Neural cell (in vitro differentiated cells): ENCODE data around the gene CPSF7.
A peak's percentile ranks its signal among the peaks of the same experiment; 100 is the strongest.

ENCODE experiments used
- EP300 ChIP-seq: fragments of 450-650 bp; conservative IDR thresholded peaks from 2 replicates; pipeline ENCODE4 v1.6.1; 2014; ENCODE audit warnings: antibody characterized with exemption, mild to moderate bottlenecking, moderate library complexity; ENCODE audit not compliant: poor library complexity, severe bottlenecking
- POLR2AphosphoS5 ChIP-seq: IDR thresholded peaks from 2 replicates; pipeline ENCODE4 v1.6.1; 2012
- RAD21 ChIP-seq: fragments of 450-650 bp; conservative IDR thresholded peaks from 2 replicates; pipeline ENCODE4 v1.6.1; 2014; ENCODE audit warnings: antibody characterized with exemption, mild to moderate bottlenecking, moderate library complexity
- TAF1 ChIP-seq: IDR thresholded peaks from 2 replicates; pipeline ENCODE4 v1.6.1; 2012; ENCODE audit warnings: low read depth
- TF ChIP-seq, protein P1 (sequence below): fragments of 450-650 bp; IDR thresholded peaks from 2 replicates; pipeline ENCODE4 v1.5.1; 2014; ENCODE audit warnings: antibody characterized with exemption, mild to moderate bottlenecking, moderate library complexity; ENCODE audit not compliant: poor library complexity, severe bottlenecking
- TF ChIP-seq, protein P2 (sequence below): IDR thresholded peaks from 2 replicates; pipeline ENCODE4 v1.6.1; 2012; ENCODE audit warnings: borderline replicate concordance

DNA sequence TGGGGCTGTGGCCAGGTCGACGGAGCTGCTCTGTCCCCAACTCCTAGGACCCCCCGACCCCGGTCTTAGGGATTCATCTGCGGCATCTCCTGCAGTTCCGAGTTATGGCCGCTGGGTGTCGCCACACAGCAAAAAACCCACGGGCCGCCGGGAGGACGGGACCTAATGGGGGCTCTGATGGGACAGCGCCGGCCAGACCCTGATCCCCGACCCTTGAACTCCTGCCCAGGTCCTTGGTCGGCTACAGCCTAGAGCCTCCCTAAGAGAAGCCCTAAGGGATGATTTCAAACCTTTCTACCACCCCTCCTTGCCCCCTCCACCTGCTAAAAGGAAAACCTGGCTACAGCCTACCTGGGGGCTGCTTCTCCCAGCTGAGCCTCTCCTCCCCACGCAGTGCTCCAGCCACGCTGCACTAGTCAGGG is 48.0 kb upstream of the CPSF7 start:
- TF ChIP-seq, protein P1, sequence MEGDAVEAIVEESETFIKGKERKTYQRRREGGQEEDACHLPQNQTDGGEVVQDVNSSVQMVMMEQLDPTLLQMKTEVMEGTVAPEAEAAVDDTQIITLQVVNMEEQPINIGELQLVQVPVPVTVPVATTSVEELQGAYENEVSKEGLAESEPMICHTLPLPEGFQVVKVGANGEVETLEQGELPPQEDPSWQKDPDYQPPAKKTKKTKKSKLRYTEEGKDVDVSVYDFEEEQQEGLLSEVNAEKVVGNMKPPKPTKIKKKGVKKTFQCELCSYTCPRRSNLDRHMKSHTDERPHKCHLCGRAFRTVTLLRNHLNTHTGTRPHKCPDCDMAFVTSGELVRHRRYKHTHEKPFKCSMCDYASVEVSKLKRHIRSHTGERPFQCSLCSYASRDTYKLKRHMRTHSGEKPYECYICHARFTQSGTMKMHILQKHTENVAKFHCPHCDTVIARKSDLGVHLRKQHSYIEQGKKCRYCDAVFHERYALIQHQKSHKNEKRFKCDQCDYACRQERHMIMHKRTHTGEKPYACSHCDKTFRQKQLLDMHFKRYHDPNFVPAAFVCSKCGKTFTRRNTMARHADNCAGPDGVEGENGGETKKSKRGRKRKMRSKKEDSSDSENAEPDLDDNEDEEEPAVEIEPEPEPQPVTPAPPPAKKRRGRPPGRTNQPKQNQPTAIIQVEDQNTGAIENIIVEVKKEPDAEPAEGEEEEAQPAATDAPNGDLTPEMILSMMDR = peak; percentile 97
- TF ChIP-seq TAF1 = no peak
- no peak for TF ChIP-seq EP300
- no peak for TF ChIP-seq POLR2AphosphoS5
- TF ChIP-seq, protein P2, sequence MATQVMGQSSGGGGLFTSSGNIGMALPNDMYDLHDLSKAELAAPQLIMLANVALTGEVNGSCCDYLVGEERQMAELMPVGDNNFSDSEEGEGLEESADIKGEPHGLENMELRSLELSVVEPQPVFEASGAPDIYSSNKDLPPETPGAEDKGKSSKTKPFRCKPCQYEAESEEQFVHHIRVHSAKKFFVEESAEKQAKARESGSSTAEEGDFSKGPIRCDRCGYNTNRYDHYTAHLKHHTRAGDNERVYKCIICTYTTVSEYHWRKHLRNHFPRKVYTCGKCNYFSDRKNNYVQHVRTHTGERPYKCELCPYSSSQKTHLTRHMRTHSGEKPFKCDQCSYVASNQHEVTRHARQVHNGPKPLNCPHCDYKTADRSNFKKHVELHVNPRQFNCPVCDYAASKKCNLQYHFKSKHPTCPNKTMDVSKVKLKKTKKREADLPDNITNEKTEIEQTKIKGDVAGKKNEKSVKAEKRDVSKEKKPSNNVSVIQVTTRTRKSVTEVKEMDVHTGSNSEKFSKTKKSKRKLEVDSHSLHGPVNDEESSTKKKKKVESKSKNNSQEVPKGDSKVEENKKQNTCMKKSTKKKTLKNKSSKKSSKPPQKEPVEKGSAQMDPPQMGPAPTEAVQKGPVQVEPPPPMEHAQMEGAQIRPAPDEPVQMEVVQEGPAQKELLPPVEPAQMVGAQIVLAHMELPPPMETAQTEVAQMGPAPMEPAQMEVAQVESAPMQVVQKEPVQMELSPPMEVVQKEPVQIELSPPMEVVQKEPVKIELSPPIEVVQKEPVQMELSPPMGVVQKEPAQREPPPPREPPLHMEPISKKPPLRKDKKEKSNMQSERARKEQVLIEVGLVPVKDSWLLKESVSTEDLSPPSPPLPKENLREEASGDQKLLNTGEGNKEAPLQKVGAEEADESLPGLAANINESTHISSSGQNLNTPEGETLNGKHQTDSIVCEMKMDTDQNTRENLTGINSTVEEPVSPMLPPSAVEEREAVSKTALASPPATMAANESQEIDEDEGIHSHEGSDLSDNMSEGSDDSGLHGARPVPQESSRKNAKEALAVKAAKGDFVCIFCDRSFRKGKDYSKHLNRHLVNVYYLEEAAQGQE = no peak
- TF ChIP-seq RAD21 = peak; percentile 96
